Measurements from ENCODE around the gene MMP24. TPM values are rescaled to one million over a fixed set of nuclear protein-coding genes. Genes with fewer than 3 reads are reported as not detected.
A peak's percentile ranks its signal among the peaks of the same experiment; 100 is the strongest.

Gene MMP24
- total RNA-seq, 1 experiment from 2014 or later, result 0.91 TPM

- ATAC-seq (no peak), DNase-seq (no peak)
- H3F3A ChIP-seq (ENCODE audit: low read length, unreplicated experiment), result peaks cover 11% of the 10 kb centered on the region
- H3K27ac ChIP-seq (ENCODE audit: low read length), result no peak overlapping the region
- no peaks in the 10 kb centered on the region for H3K9me3 ChIP-seq (ENCODE audit: low read length)
- intact Hi-C loops (cut with micrococcal nuclease), result no loop called here
- H3K4me1 ChIP-seq (ENCODE audit: insufficient read depth, low read length), result peaks cover 12% of the 10 kb centered on the region
- H3K9me2 ChIP-seq (replicated peaks; ENCODE audit: low read length), result no peaks in the 10 kb centered on the region
- no peaks in the 10 kb centered on the region for H4K20me1 ChIP-seq (ENCODE audit: low read length)
- no TSS peak for BruUV-seq (replicated peaks)
- no peak overlapping the region for H3K4me2 ChIP-seq (ENCODE audit: low read length)
- no peaks in the 10 kb centered on the region for H3K27me3 ChIP-seq (ENCODE audit: low read length)
- H2AFZ ChIP-seq (ENCODE audit: low read length), result no peak overlapping the region
- peaks cover 12% of the 10 kb centered on the region for H3K79me2 ChIP-seq (ENCODE audit: low read length)
- H3K4me3 ChIP-seq (ENCODE audit: low read length), result no peak overlapping the region
- no peak for TF ChIP-seq EZH2phosphoT487 (IDR thresholded peaks at IDR 0.05; ENCODE audit: borderline replicate concordance, low read length)
- TF ChIP-seq EZH2 (IDR thresholded peaks at IDR 0.05; ENCODE audit: low read length, unreplicated experiment), result no peak
- TF ChIP-seq CTCF (conservative IDR thresholded peaks at IDR 0.05; ENCODE audit: low read depth, low read length), result no peak
- H3K9ac ChIP-seq (ENCODE audit: low read length), result no peak overlapping the region
- peaks cover 17% of the 10 kb centered on the region for H3K36me3 ChIP-seq (ENCODE audit: low read depth, low read length)
- ChIA-PET CTCF (no interaction called here), POLR2A (ENCODE audit: unreplicated experiment) (no interaction called here)
Observed at GRCh38 chr20:35274172-35275092, 47.9 kb downstream of the MMP24 start.

DNA sequence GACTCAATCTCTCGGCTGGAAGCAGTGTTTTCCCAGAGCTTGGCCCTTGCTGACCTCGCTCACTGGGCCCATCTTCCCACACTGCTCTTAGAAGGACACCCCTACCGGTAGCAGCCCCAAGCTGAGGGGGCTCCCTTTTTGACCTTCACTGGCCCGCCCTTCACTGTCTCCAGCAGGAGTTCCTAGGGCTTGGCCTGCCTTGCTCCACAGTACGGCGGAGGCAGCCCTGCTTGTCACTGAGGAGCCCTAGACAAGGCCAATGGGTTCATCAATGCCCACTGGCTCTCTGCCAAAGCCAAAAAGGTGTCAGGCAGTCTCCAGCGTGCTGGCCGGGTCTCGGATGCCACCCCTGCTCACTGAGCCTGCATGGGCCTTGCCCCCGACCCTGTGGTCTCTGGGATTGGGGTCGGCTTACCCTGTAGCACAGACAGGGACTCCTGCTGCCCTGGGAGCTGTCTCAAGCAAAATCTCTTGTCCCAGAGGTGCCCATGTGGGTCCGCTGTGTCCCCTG lies 49.3 kb downstream of the MMP24 start:
- Histone ChIP-seq H3K9me2 (replicated peaks; ENCODE audit: low read length) (no peaks in the 10 kb centered on the region), H3K36me3 (ENCODE audit: low read depth, low read length) (peaks cover 30% of the 10 kb centered on the region), H2AFZ (ENCODE audit: low read length) (no peak overlapping the region), H3K9me3 (ENCODE audit: low read length) (no peaks in the 10 kb centered on the region), H4K20me1 (ENCODE audit: low read length) (peaks cover 4% of the 10 kb centered on the region; the same call in 1 of the 2 replicates), H3K4me2 (ENCODE audit: low read length) (no peak overlapping the region), H3K79me2 (ENCODE audit: low read length) (peaks cover 18% of the 10 kb centered on the region), H3K4me3 (ENCODE audit: low read length) (no peak overlapping the region), H3K9ac (ENCODE audit: low read length) (no peak overlapping the region), H3K4me1 (ENCODE audit: insufficient read depth, low read length) (peaks cover 12% of the 10 kb centered on the region), H3K27me3 (ENCODE audit: low read length) (no peaks in the 10 kb centered on the region), H3K27ac (ENCODE audit: low read length) (no peak overlapping the region), H3F3A (ENCODE audit: low read length, unreplicated experiment) (peaks cover 20% of the 10 kb centered on the region)
- BruUV-seq (replicated peaks), result no TSS peak
- no peak for DNase-seq
- CTCF ChIA-PET, result no interaction called here
- TF ChIP-seq CTCF (conservative IDR thresholded peaks at IDR 0.05; ENCODE audit: low read depth, low read length), result no peak
- no peak for TF ChIP-seq EZH2phosphoT487 (IDR thresholded peaks at IDR 0.05; ENCODE audit: borderline replicate concordance, low read length)
- TF ChIP-seq EZH2 (IDR thresholded peaks at IDR 0.05; ENCODE audit: low read length, unreplicated experiment), result no peak
- ATAC-seq, result no peak
- POLR2A ChIA-PET (ENCODE audit: unreplicated experiment), result interaction anchor here (0.5 kb wide), 1 partner anchor 163 kb away, joined by 12 read pairs; no protein-coding TSS in a partner anchor
- intact Hi-C loops (cut with micrococcal nuclease), result no loop called here

- no peaks in the 10 kb centered on the region for H3K27me3 ChIP-seq (ENCODE audit: low read length)
- TF ChIP-seq CTCF (conservative IDR thresholded peaks at IDR 0.05; ENCODE audit: low read depth, low read length) (no peak), EZH2phosphoT487 (IDR thresholded peaks at IDR 0.05; ENCODE audit: borderline replicate concordance, low read length) (no peak), EZH2 (IDR thresholded peaks at IDR 0.05; ENCODE audit: low read length, unreplicated experiment) (no peak)
- no peak for DNase-seq
- no peaks in the 10 kb centered on the region for H3K9me3 ChIP-seq (ENCODE audit: low read length)
- H3K4me2 ChIP-seq (ENCODE audit: low read length), result peak overlapping the region; percentile 96
- H3K9me2 ChIP-seq (replicated peaks; ENCODE audit: low read length), result no peaks in the 10 kb centered on the region
- H3K36me3 ChIP-seq (ENCODE audit: low read depth, low read length), result peaks cover 34% of the 10 kb centered on the region
- H2AFZ ChIP-seq (ENCODE audit: low read length), result no peak overlapping the region
- POLR2A ChIA-PET (ENCODE audit: unreplicated experiment), result no interaction called here
- H3K4me1 ChIP-seq (ENCODE audit: insufficient read depth, low read length), result peaks cover 12% of the 10 kb centered on the region
- H4K20me1 ChIP-seq (ENCODE audit: low read length), result peaks cover 5% of the 10 kb centered on the region; the same call in 1 of the 2 replicates
- BruUV-seq (replicated peaks), result TSS peak; percentile 32
- ATAC-seq, result no peak
- intact Hi-C loops (cut with micrococcal nuclease), result no loop called here
- peaks cover 20% of the 10 kb centered on the region for H3F3A ChIP-seq (ENCODE audit: low read length, unreplicated experiment)
- CTCF ChIA-PET, result no interaction called here
- H3K9ac ChIP-seq (ENCODE audit: low read length), result no peak overlapping the region
- no peak overlapping the region for H3K27ac ChIP-seq (ENCODE audit: low read length)
- H3K79me2 ChIP-seq (ENCODE audit: low read length), result peaks cover 22% of the 10 kb centered on the region
- peak overlapping the region; percentile 84; the same call in 1 of the 2 replicates for H3K4me3 ChIP-seq (ENCODE audit: low read length)
Observed at GRCh38 chr20:35276408-35276807, 49.9 kb downstream of the MMP24 start.

All from PC-3 (cell line).